Lung (tissue), 12 donors: Measurements from ENCODE around the gene MTA1. TPM values are rescaled to one million over a fixed set of nuclear protein-coding genes. Genes with fewer than 3 reads are reported as not detected.

Experiments used
- ATAC-seq: fragments of 200-7000 bp; cut with Tn5 transposase; one replicate; pipeline ENCODE4 v1.9.1; 2020; ENCODE audit warnings: moderate number of reproducible peaks; ENCODE audit not compliant: insufficient read depth, low FRiP score
- DNase-seq, 3 donors: peaks; one replicate each; pipeline ENCODE4 v3.0.0-alpha.2; 2013 to 2017
- H3K27ac ChIP-seq, 2 donors: one replicate each; pipeline ENCODE4 v1.5.1; 2013; ENCODE audit warnings: mild to moderate bottlenecking in 2 of 2, moderate library complexity in 2 of 2, control low read depth in 1 of 2, inconsistent platforms in 1 of 2, low read depth in 1 of 2, low read length in 1 of 2
- H3K27me3 ChIP-seq, 3 donors: one replicate each; pipeline ENCODE4 v1.5.1; 2013; ENCODE audit warnings: low read length in 2 of 3; ENCODE audit not compliant: control insufficient read depth in 3 of 3, insufficient read depth in 3 of 3
- H3K36me3 ChIP-seq, 4 donors: one replicate each; pipeline ENCODE4 v1.5.1; 2013; ENCODE audit warnings: low read length in 4 of 4, mild to moderate bottlenecking in 1 of 4, moderate library complexity in 1 of 4; ENCODE audit not compliant: control insufficient read depth in 4 of 4, insufficient read depth in 4 of 4
- H3K4me1 ChIP-seq, 5 donors: one replicate each; pipeline ENCODE4 v1.5.1; 2013; ENCODE audit warnings: low read length in 5 of 5, mild to moderate bottlenecking in 2 of 5, moderate library complexity in 1 of 5; ENCODE audit not compliant: control insufficient read depth in 5 of 5, insufficient read depth in 5 of 5
- H3K4me3 ChIP-seq: one replicate; pipeline ENCODE4 v1.5.1; 2013; ENCODE audit warnings: mild to moderate bottlenecking, control low read depth, moderate library complexity
- H3K9ac ChIP-seq, 2 donors: one replicate each; pipeline ENCODE4 v1.5.1; 2013; ENCODE audit warnings: low read length in 2 of 2, control low read depth in 1 of 2; ENCODE audit not compliant: insufficient read depth in 1 of 2
- H3K9me3 ChIP-seq, 4 donors: one replicate each; pipeline ENCODE4 v1.5.1; 2013; ENCODE audit warnings: low read length in 3 of 4, mild to moderate bottlenecking in 1 of 4, moderate library complexity in 1 of 4; ENCODE audit not compliant: control insufficient read depth in 4 of 4, insufficient read depth in 3 of 4
- CTCF ChIP-seq: IDR thresholded peaks from 2 replicates; pipeline ENCODE4 v1.5.1; 2012; ENCODE audit warnings: mild to moderate bottlenecking; ENCODE audit errors: control extremely low read depth, extremely low read depth
- WGBS, 2 donors: extraction: QIAGEN DNeasy Blood & Tissue Kit; methylation state at CpG; one replicate each; pipeline ENCODE4 v1.1.7; 2013; 5-methylcytosine and 5-hydroxymethylcytosine counted together
- polyA plus RNA-seq, 2 donors: library from polyadenylated mRNA; stranded (reverse); fragments of 200-250 nt; gene quantifications; one replicate each; pipeline ENCODE4 v1.2.1, GENCODE V29; 2013
- total RNA-seq, 2 donors: library from RNA; depleted of rRNA in 1 of 2; stranded (reverse); fragments of >200 nt in 1 of 2; gene quantifications; one replicate each; pipeline ENCODE4 v1.2.1, GENCODE V29; 2014 to 2021
- donor health status: control.
- donor health status: control.
- donor health status: Bipolar disorder and iron deficiency.
- donor health status: healthy.
- donor health status: DM: yes; HTN: yes; CAD: no.

The MTA1 gene
- total and polyA plus RNA-seq, 4 donors = 40.2 to 113 (median 63.6) TPM

GRCh38 chr14:105490572-105491365, 71.1 kb downstream of the MTA1 start, which contains the start of gene TEDC1:
TSS of gene TEDC1 (plus strand) at chr14:105491246. CDS start at chr14:105491376, 130 bp downstream.
- DNase-seq (peak; percentile 100), ATAC-seq (peak; percentile 85)
- Histone ChIP-seq H3K4me1 (peaks cover 0 to 26% (median 20%) of the 10 kb centered on the region in 5 donors), H3K36me3 (peaks cover 0 to 3% (median 0%) of the 10 kb centered on the region in 4 donors), H3K27ac (peak within 1 kb of the TSS; percentile 91), H3K9me3 (no peaks in the 10 kb centered on the region), H3K27me3 (peaks cover 0 to 10% (median 0%) of the 10 kb centered on the region in 3 donors), H3K4me3 (peak within 1 kb of the TSS; percentile 61), H3K9ac (peak within 1 kb of the TSS in 1 of 2 donors; percentile 19)
- 0 to 1% methylated on average over 78 to 94 of the region's 94 CpGs for WGBS, 2 donors
- peak; percentile 88 for TF ChIP-seq CTCF

- Histone ChIP-seq H3K36me3 (peaks cover 0 to 3% (median 0%) of the 10 kb centered on the region in 4 donors), H3K27ac (peak overlapping the region; percentile 75 to 89), H3K9ac (no peak overlapping the region), H3K9me3 (no peaks in the 10 kb centered on the region), H3K4me1 (peaks cover 0 to 22% (median 13%) of the 10 kb centered on the region in 5 donors), H3K27me3 (peaks cover 0 to 4% (median 0%) of the 10 kb centered on the region in 3 donors), H3K4me3 (peak overlapping the region; percentile 61)
- DNase-seq (peak in 2 of 3 donors; percentile 60 to 71), ATAC-seq (peak; percentile 10)
- WGBS, 2 donors = 2% methylated on average over 27 to 53 of the region's 53 CpGs
- no peak for TF ChIP-seq CTCF
These were observed 71.8 kb downstream of the MTA1 start for GRCh38 chr14:105491366-105491973.

GRCh38 chr14:105492031-105492970, 72.7 kb downstream of the MTA1 start:
- ATAC-seq = no peak
- no peak overlapping the region for H3K9ac ChIP-seq
- H3K4me1 ChIP-seq = peaks cover 0 to 20% (median 10%) of the 10 kb centered on the region in 5 donors
- no peak overlapping the region for H3K27ac ChIP-seq
- no peaks in the 10 kb centered on the region for H3K9me3 ChIP-seq
- no peaks in the 10 kb centered on the region for H3K27me3 ChIP-seq
- DNase-seq = peak in 1 of 3 donors; percentile 12
- TF ChIP-seq CTCF = no peak
- H3K4me3 ChIP-seq = no peak overlapping the region
- peaks cover 0 to 3% (median 0%) of the 10 kb centered on the region in 4 donors for H3K36me3 ChIP-seq
- WGBS, 2 donors = 90 to 92% methylated on average over 24 of the region's 24 CpGs
